Large intestine (tissue), 3 donors: ENCODE data around the gene SCD. TPM values are rescaled to one million over a fixed set of nuclear protein-coding genes. Genes with fewer than 3 reads are reported as not detected.

Experiments used
- DNase-seq, 2 donors: peaks; one replicate each; pipeline versions ENCODE4 v3.0.0 to v3.0.0-alpha.2; 2013
- H3K27ac ChIP-seq: one replicate; pipeline ENCODE4 v1.5.1; 2013; ENCODE audit warnings: low read length
- H3K27me3 ChIP-seq: 2 replicates; pipeline ENCODE4 v1.6.1; 2013; ENCODE audit warnings: low read length; ENCODE audit not compliant: control insufficient read depth, insufficient read depth
- H3K36me3 ChIP-seq: 2 replicates; pipeline ENCODE4 v1.6.1; 2013; ENCODE audit warnings: low read length; ENCODE audit not compliant: control insufficient read depth, insufficient read depth
- H3K4me1 ChIP-seq: one replicate; pipeline ENCODE4 v1.6.1; 2013; ENCODE audit warnings: low read length; ENCODE audit not compliant: control insufficient read depth, insufficient read depth
- H3K4me3 ChIP-seq: one replicate; pipeline ENCODE4 v1.5.1; 2013; ENCODE audit warnings: low read length
- H3K9me3 ChIP-seq: one replicate; pipeline ENCODE4 v1.6.1; 2013; ENCODE audit warnings: mild to moderate bottlenecking, low read depth, low read length, moderate library complexity; ENCODE audit not compliant: control insufficient read depth
- WGBS: methylation state at CpG from one replicate; pipeline ENCODE4 v1.1.5; 2013; ENCODE audit warnings: low lambda C conversion rate; ENCODE audit not compliant: insufficient coverage; 5-methylcytosine and 5-hydroxymethylcytosine counted together
- polyA plus RNA-seq: library from polyadenylated mRNA; unstranded; fragments of 120-200 nt; gene quantifications from one replicate; pipeline ENCODE4 v1.2.1, GENCODE V29; 2013

SCD gene
- polyA plus RNA-seq, 1 donor: 30.4 TPM

DNA sequence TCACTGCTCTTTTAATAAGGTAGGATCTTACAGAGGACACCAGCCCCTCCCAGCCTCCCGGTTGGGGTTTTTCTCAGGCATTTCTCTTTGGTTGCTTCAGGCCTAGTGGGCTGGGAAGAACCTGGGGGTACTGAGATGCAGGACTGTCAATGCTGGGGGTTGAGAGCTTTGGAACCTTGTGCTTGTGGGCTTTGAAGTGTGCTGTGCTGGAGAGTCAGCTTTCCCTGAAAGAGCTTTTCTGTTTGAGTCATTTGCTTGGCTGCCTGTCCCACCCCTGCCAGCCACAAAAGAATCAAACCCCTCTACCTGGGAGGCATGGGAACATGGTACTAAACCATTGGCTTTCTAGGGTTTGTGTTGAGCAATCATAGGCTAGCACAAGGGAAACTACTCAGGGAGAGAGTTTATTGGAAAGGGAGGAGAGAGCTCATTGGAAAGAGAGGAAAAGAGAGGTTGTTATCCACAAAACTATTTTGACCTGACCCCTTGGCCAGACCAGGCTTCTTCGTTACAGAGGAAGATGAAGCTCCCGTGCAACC is 1.4 kb downstream of the SCD start:
- Histone ChIP-seq H3K4me3 (peak overlapping the region; percentile 76), H3K27ac (no peak overlapping the region), H3K36me3 (peaks cover 14% of the 10 kb centered on the region), H3K27me3 (peaks cover 11% of the 10 kb centered on the region), H3K9me3 (no peaks in the 10 kb centered on the region), H3K4me1 (peaks cover 14% of the 10 kb centered on the region)
- DNase-seq: no peak
- WGBS: no CpG with 5 or more reads among the region's 3 CpGs

DNA sequence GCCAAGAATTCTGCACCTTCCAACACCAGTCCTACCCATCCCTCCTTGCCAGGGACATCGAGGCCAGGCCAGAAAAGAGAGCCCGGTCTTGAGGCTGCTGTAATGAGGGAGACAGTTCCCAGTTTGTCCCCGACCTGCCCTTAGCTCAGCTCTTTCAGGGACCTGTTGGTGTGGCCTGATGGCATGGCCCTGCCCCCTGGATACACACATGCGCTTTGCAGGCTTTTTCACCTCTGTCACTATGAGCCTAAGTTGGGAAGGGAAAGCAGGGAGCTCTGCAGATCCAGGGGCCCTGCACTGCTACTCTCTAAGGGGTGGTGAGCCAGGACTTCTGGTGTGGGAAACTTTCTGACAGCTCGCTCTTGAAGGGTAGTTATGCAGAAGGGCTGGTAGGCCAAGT is 2.1 kb downstream of the SCD start:
- Histone ChIP-seq H3K9me3 (no peaks in the 10 kb centered on the region), H3K27me3 (peaks cover 11% of the 10 kb centered on the region), H3K36me3 (peaks cover 20% of the 10 kb centered on the region), H3K4me1 (peaks cover 14% of the 10 kb centered on the region), H3K27ac (no peak overlapping the region), H3K4me3 (no peak overlapping the region)
- DNase-seq: no peak
- WGBS: no CpG with 5 or more reads among the region's 5 CpGs

DNA sequence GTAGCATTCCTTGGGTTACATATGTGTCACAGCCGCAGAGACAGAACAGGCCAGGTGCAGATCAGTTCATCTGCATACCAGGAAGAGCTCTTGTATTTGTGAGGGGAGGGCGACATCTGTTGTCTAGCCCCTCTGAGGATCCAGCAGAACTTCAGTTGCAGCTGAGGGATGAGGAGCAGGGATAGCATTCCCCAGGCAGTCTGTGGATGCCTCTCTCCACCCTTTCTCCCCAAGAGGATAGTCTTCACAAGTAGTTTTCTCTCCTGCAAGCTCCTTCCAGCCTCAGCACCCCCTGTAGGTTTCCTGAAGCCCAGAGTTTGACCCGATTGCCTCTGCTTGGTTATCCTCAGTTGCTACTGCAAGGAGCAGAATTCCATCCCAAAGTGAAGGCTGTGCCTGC is 2.6 kb downstream of the SCD start:
- peaks cover 24% of the 10 kb centered on the region for H3K36me3 ChIP-seq
- no peak overlapping the region for H3K27ac ChIP-seq
- DNase-seq: no peak
- no CpG with 5 or more reads among the region's 3 CpGs for WGBS
- no peaks in the 10 kb centered on the region for H3K9me3 ChIP-seq
- peaks cover 11% of the 10 kb centered on the region for H3K27me3 ChIP-seq
- no peak overlapping the region for H3K4me3 ChIP-seq
- H3K4me1 ChIP-seq: peaks cover 14% of the 10 kb centered on the region

DNA sequence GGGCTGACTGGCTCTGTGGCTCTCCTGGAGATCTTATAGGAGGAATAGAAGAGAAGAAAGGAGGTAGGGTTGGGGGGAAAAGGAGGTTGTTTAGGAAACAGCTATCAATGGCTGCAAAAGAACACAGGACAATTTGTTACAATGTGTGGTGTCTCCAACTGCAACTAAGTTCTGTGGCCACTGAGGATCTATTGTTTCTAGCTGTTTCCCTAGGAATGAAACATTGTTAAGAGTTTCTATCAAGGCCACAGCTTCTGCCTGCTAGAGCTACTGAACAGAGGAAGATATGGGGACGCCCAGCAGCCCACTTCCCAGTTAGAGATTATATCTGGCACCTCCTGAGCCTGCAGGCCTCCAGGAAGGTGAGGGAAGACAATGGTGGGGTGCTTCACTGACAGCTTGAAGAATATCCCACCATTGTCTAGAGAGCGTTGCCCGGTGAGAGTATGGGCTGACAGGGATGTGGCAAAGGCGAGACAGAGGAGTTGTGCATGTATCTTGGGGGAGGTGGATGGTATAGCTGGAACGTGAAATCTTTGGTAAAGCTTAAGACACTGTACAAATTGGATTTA is 4.0 kb downstream of the SCD start:
- Histone ChIP-seq H3K27ac (no peak overlapping the region), H3K4me3 (no peak overlapping the region), H3K27me3 (peaks cover 4% of the 10 kb centered on the region), H3K36me3 (peaks cover 27% of the 10 kb centered on the region), H3K4me1 (peaks cover 17% of the 10 kb centered on the region), H3K9me3 (no peaks in the 10 kb centered on the region)
- no peak for DNase-seq
- no CpG with 5 or more reads among the region's 5 CpGs for WGBS

DNA sequence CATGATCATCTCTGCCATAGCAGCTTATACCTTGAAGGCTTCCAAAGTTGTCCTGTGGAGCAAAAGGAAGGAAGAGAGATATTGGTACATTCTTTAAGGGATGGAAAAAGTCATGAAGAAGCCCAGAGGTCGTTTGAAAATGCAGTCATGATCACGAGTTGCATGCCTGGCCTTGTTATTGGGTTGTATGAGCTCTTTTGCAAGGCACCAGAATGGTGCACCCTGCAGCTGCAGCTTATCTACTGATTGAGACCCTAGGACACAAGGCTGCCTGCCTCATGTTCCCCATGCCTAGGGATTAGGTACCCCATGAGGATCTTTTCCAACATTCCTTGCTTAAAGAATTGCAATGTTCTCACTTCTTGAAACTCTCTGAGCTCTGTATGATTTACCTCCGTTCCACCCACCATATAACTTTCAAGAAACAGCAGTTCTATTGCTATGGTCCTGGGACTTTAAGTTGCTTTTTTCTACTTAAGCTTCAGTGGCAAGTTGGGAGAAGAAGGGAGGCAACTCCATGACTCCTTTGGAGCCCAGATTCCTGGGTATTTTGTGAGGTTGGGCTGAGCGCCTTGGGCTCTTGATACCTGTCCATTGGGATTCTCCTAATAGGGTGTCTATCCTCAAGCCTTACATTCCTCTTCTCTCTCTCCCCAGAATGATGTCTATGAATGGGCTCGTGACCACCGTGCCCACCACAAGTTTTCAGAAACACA is 6.9 kb downstream of the SCD start:
- no peaks in the 10 kb centered on the region for H3K9me3 ChIP-seq
- WGBS: 100% methylated on average over 3 of the region's 6 CpGs
- no peaks in the 10 kb centered on the region for H3K27me3 ChIP-seq
- no peak for DNase-seq
- no peak overlapping the region for H3K4me3 ChIP-seq
- H3K27ac ChIP-seq: no peak overlapping the region
- peaks cover 31% of the 10 kb centered on the region for H3K36me3 ChIP-seq
- H3K4me1 ChIP-seq: peaks cover 5% of the 10 kb centered on the region

DNA sequence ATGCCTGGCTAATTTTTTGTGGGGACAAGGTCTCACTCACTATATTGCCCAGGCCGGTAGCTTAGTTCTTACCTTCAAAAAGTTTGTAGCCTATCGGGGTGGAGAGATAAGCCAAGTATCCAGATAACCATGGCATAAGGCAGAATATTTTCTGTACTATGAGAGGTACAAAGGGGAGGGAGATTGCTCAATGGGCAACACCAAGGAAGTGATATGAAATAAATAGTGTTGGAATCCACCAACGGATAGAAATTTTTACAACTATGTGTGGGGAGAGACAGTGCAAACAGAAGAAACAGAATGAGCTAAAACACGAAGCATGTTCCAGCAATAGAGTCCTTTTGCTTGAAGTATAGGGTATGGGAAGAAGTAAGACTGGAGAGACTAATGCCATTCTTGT is 8.1 kb downstream of the SCD start:
- Histone ChIP-seq H3K4me3 (no peak overlapping the region), H3K36me3 (peaks cover 31% of the 10 kb centered on the region), H3K27me3 (no peaks in the 10 kb centered on the region), H3K4me1 (peaks cover 17% of the 10 kb centered on the region), H3K27ac (no peak overlapping the region), H3K9me3 (no peaks in the 10 kb centered on the region)
- WGBS: 25% methylated on average over 1 of the region's 4 CpGs
- peak in 1 of 2 donors; percentile 66 for DNase-seq

DNA sequence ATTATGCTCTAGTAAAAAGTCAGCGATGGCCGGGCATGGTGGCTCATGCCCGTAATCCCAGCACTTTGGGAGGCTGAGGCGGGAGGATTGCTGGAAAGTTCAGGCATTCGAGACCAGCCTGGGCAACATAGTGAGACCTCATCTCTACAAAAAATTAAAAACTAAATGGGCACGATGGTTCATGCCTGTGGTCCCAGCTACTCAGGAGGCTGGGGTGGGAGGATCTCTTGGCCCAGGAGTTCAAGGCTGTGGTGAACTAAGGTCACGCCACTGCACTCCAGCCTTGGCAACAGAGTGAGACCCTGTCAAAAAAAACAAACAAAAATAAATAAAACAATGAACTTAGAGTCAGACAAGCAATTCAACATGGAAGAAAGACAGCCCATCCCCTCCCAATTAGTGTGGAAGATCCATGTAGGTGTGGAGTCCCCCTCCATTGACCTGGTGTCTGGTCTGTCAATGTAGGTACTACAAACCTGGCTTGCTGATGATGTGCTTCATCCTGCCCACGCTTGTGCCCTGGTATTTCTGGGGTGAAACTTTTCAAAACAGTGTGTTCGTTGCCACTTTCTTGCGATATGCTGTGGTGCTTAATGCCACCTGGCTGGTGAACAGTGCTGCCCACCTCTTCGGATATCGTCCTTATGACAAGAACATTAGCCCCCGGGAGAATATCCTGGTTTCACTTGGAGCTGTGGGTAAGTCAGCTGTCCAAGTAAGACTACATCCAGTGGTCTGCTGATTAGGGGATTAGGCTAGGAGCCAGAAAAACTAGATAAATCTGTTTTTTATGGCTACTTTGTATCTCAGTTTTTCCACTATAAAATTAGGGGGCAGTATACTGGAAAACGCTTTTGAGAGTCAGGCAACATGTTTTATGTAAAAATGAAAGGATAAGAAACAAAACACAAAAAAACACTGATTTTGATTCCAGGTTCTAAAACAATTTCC is 9.3 kb downstream of the SCD start:
- no peaks in the 10 kb centered on the region for H3K9me3 ChIP-seq
- H3K36me3 ChIP-seq: peaks cover 29% of the 10 kb centered on the region
- H3K27me3 ChIP-seq: no peaks in the 10 kb centered on the region
- no peak overlapping the region for H3K27ac ChIP-seq
- DNase-seq: no peak
- H3K4me1 ChIP-seq: peaks cover 20% of the 10 kb centered on the region
- no CpG with 5 or more reads among the region's 14 CpGs for WGBS
- no peak overlapping the region for H3K4me3 ChIP-seq

DNA sequence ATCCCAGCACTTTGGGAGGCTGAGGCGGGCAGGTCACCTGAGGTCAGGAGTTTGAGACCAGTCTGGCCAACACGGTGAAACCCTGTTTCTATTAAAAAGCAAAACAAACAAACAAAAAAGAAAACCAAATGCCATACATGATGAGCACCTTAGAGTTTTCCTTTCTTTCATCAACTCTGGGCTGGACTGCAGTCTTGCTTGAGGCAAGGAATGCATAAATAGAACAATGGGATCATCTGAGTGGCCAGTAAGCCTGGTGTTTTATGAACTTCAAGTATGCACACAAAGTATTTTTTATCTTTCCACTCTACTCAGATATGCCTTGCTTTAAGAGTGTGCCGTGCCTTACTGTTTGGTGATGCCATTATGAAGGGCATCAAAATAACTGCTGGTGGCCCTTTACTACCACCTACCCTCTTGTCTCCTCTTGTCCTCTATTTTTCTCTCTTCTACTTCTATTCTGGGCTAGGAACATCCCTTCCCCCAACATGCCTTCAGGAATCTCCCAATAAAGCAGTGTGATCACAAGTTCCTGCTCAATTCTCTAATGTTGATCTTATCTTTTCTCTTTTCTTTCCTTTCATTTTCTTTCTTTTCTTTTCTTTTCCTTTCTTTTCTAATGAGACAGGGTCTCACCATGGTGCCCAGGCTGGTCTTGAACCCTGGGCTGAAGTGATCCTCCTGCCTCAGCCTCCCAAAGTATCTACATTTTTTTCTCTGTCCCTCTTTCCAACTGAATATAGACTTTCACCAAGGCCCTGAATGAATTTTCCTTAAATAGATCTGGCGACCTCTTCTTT is 10.2 kb downstream of the SCD start:
- no peak overlapping the region for H3K27ac ChIP-seq
- H3K4me1 ChIP-seq: peaks cover 20% of the 10 kb centered on the region
- WGBS: 60% methylated on average over 1 of the region's 4 CpGs
- H3K9me3 ChIP-seq: no peaks in the 10 kb centered on the region
- DNase-seq: no peak
- no peak overlapping the region for H3K4me3 ChIP-seq
- H3K27me3 ChIP-seq: no peaks in the 10 kb centered on the region
- H3K36me3 ChIP-seq: peaks cover 27% of the 10 kb centered on the region

DNA sequence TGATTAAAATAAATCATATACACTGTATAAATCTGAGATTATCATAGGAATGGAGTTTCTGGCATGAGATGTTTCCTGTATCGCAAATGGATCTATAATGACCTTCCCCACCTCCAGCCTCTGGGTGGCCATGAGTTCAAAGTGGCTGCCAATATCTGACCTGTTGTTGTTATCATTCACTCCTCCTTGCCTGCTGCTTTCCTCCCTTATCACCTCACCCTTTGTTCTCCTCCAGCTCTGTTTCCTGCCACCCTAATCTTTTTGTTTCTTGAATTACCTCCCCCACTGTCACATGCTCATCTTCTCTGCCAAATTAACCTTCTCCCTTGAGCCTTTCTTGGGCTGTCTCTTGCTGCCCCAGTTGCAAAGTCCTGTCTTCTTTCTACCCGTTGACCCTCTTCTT is 12.0 kb downstream of the SCD start:
- 0% methylated on average over 1 of the region's 2 CpGs for WGBS
- Histone ChIP-seq H3K27me3 (no peaks in the 10 kb centered on the region), H3K4me3 (no peak overlapping the region), H3K36me3 (peaks cover 16% of the 10 kb centered on the region), H3K9me3 (no peaks in the 10 kb centered on the region), H3K4me1 (peaks cover 35% of the 10 kb centered on the region), H3K27ac (peak overlapping the region; percentile 55)
- DNase-seq: no peak
